NCI-H345 treated with DMSO at 0.1 percent for 48 hours (cell line): ENCODE data around the gene HSPA1B.

Source experiments
- DNase-seq: peaks from one replicate; lab custom pipeline; 2025; ENCODE audit not compliant: unreplicated experiment; lab: John Stamatoyannopoulos, UW

The HSPA1B gene

DNA sequence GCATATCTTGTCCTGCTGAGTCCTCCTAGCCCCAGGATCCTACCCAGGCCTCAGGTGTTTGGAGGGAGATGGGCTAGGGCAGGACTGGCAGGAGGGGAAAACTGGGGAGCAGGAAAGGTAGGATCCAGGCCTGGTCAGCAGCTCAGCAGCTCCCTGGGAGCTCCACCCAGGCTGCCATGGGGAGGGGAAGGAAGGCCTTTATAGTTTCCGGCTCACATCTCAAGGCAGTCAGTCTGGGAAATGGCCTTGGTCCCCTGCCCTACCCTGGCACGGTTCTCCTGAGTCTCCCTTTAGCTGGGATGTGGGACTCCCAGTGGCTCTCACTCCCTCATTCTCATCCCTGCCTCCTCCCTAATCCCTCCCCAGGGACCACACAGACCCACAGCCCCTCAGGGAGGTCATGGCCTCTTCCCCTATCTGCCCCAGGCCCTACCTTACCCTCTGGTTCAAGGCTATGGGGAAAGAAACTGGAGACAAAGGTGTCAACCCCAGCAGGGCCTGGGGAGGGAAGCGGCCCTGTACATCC lies 49.6 kb downstream of the HSPA1B start:
- no peak for DNase-seq

- DNase-seq: no peak
Observed at GRCh38 chr6:31877651-31878161, 50.2 kb downstream of the HSPA1B start.

GRCh38 chr6:31878222-31878621 lies 50.7 kb downstream of the HSPA1B start:
- DNase-seq: no peak

DNA sequence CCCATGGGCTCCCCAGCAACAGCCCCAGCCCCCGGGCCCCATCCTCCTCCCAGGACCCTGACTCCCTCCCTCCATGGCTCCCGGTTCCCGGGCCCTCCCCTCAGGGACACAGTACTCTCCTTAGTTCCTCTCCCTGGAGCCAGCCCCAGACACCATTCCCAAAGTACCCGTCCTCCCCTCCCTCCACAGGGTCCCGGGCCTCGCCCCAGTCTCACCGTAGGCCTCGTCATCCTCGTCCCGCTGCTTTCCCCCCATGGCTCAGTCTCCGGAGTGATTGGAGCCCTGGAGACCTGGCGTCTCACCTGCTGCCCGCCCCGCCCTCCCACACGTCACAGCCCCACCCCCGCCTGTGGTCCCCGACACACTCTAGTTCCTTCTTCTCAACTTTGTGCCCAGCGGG lies 51.2 kb downstream of the HSPA1B start, which contains the start of gene SLC44A4:
TSS of gene SLC44A4 (minus strand) at position 272 of the 400 bp plus-strand sequence. CDS start at position 255, 17 bp downstream.
- DNase-seq: no peak

- DNase-seq: no peak
Observed at GRCh38 chr6:31879143-31879542, 51.6 kb downstream of the HSPA1B start.
